Activated CD8-positive, alpha-beta T cell treated with anti-CD3 and anti-CD28 coated beads, Interleukin-2, amount 10 ng/mL, durations not matched to agents 7 days and 5 days (primary cell): Measurements from ENCODE around the gene OSBPL10. TPM values are rescaled to one million over a fixed set of nuclear protein-coding genes. Genes with fewer than 3 reads are reported as not detected.
"Not testable (repeated sequence)": the region's sequence is repeated elsewhere in the genome, so short reads cannot be mapped to it uniquely, and the experiment has no call there.

Experiments used
- ATAC-seq: fragments of 150-1000 bp; cut with Tn5 transposase; one replicate; pipeline ENCODE4 v1.10.0; 2021; ENCODE audit warnings: moderate library complexity
- CTCF ChIA-PET: fragments of 350-600 bp; sonication (Branson Sonifier 250); formaldehyde crosslinking; loops from one replicate; lab custom pipeline; 2021; ENCODE audit warnings: antibody characterized with exemption; lab: Charles Lee
- POLR2A ChIA-PET: fragments of 350-600 bp; sonication (Branson Sonifier 250); formaldehyde crosslinking; loops from one replicate; lab custom pipeline; 2021; ENCODE audit warnings: antibody characterized with exemption; lab: Charles Lee
- DNase-seq: peaks from one replicate; pipeline ENCODE4 v3.0.0-alpha.2; 2020
- H3K27ac Mint-ChIP-seq: one replicate; pipeline ENCODE4 v1.8.0; 2021; ENCODE audit warnings: mild to moderate bottlenecking, mixed read lengths
- H3K27me3 Mint-ChIP-seq: one replicate; pipeline ENCODE4 v1.8.0; 2021; ENCODE audit warnings: low read depth, mixed read lengths
- H3K36me3 Mint-ChIP-seq: one replicate; pipeline ENCODE4 v1.8.0; 2021; ENCODE audit warnings: low read depth, mixed read lengths
- H3K4me1 Mint-ChIP-seq: one replicate; pipeline ENCODE4 v1.8.0; 2021; ENCODE audit warnings: low read depth, mixed read lengths
- H3K4me3 Mint-ChIP-seq: one replicate; pipeline ENCODE4 v1.8.0; 2021; ENCODE audit warnings: mild to moderate bottlenecking, mixed read lengths
- H3K9me3 Mint-ChIP-seq: one replicate; pipeline ENCODE4 v1.8.0; 2022; ENCODE audit warnings: mixed read lengths; ENCODE audit not compliant: insufficient read depth
- total RNA-seq, 2 experiments: library from RNA; stranded (reverse); gene quantifications; one replicate each; pipeline ENCODE4 v1.2.3, GENCODE V29; 2021

OSBPL10 gene
- total RNA-seq, 2 experiments from 2014 or later, result 0.05 to 0.53 TPM

GRCh38 chr3:31693346-31693745 lies 287.7 kb downstream of the OSBPL10 start:
- CTCF ChIA-PET, result no interaction called here
- H3K4me3 Mint-ChIP-seq, result no peak overlapping the region
- ATAC-seq (no peak), DNase-seq (no peak)
- POLR2A ChIA-PET, result no interaction called here
- no peaks in the 10 kb centered on the region for H3K27me3 Mint-ChIP-seq
- H3K27ac Mint-ChIP-seq, result no peak overlapping the region
- no peaks in the 10 kb centered on the region for H3K4me1 Mint-ChIP-seq
- no peaks in the 10 kb centered on the region for H3K36me3 Mint-ChIP-seq
- peaks cover 4% of the 10 kb centered on the region for H3K9me3 Mint-ChIP-seq

- no peak overlapping the region for H3K4me3 Mint-ChIP-seq
- DNase-seq (no peak), ATAC-seq (no peak)
- H3K4me1 Mint-ChIP-seq, result no peaks in the 10 kb centered on the region
- H3K36me3 Mint-ChIP-seq, result no peaks in the 10 kb centered on the region
- POLR2A ChIA-PET, result no interaction called here
- H3K27me3 Mint-ChIP-seq, result no peaks in the 10 kb centered on the region
- peaks cover 4% of the 10 kb centered on the region for H3K9me3 Mint-ChIP-seq
- CTCF ChIA-PET, result no interaction called here
- H3K27ac Mint-ChIP-seq, result no peak overlapping the region
These were observed 288.3 kb downstream of the OSBPL10 start for GRCh38 chr3:31692751-31693150.

- Mint-ChIP-seq H3K36me3 (no peaks in the 10 kb centered on the region), H3K4me3 (no peak overlapping the region), H3K27ac (no peak overlapping the region), H3K27me3 (no peaks in the 10 kb centered on the region), H3K4me1 (no peaks in the 10 kb centered on the region), H3K9me3 (peaks cover 4% of the 10 kb centered on the region)
- DNase-seq (no peak), ATAC-seq (no peak)
- ChIA-PET CTCF (interaction anchor here (1.0 kb wide), 1 partner anchor 76 kb away, joined by 3 read pairs; no protein-coding TSS in a partner anchor), POLR2A (no interaction called here)
These were observed 290.3 kb downstream of the OSBPL10 start for GRCh38 chr3:31690771-31691170.

- H3K4me3 Mint-ChIP-seq, H3K27ac Mint-ChIP-seq, H3K4me1 Mint-ChIP-seq, DNase-seq, H3K9me3 Mint-ChIP-seq, H3K27me3 Mint-ChIP-seq, ATAC-seq, POLR2A ChIA-PET, H3K36me3 Mint-ChIP-seq: not testable (repeated sequence)
- CTCF ChIA-PET, result interaction anchor here (1.0 kb wide), 1 partner anchor 77 kb away, joined by 3 read pairs; no protein-coding TSS in a partner anchor
These were observed 291.5 kb downstream of the OSBPL10 start for GRCh38 chr3:31689523-31689922.

GRCh38 chr3:31688984-31689383 lies 292.1 kb downstream of the OSBPL10 start:
- Mint-ChIP-seq H3K4me3 (no peak overlapping the region), H3K27me3 (no peaks in the 10 kb centered on the region), H3K36me3 (no peaks in the 10 kb centered on the region), H3K9me3 (peaks cover 4% of the 10 kb centered on the region), H3K4me1 (no peaks in the 10 kb centered on the region), H3K27ac (no peak overlapping the region)
- ChIA-PET POLR2A (no interaction called here), CTCF (no interaction called here)
- ATAC-seq (no peak), DNase-seq (no peak)

GRCh38 chr3:31687020-31687802 lies 293.9 kb downstream of the OSBPL10 start:
- H3K4me3 Mint-ChIP-seq, result no peak overlapping the region
- DNase-seq (no peak), ATAC-seq (no peak)
- H3K27me3 Mint-ChIP-seq, result no peaks in the 10 kb centered on the region
- H3K4me1 Mint-ChIP-seq, result no peaks in the 10 kb centered on the region
- ChIA-PET POLR2A (interaction anchor here (0.6 kb wide), 2 partner anchors 154 to 266 kb away, joined by 3 read pairs; no protein-coding TSS in a partner anchor), CTCF (no interaction called here)
- no peak overlapping the region for H3K27ac Mint-ChIP-seq
- peaks cover 4% of the 10 kb centered on the region for H3K9me3 Mint-ChIP-seq
- no peaks in the 10 kb centered on the region for H3K36me3 Mint-ChIP-seq

- ChIA-PET POLR2A (no interaction called here), CTCF (no interaction called here)
- H3K4me3 Mint-ChIP-seq, result no peak overlapping the region
- no peaks in the 10 kb centered on the region for H3K9me3 Mint-ChIP-seq
- H3K4me1 Mint-ChIP-seq, result no peaks in the 10 kb centered on the region
- ATAC-seq, result no peak
- H3K27me3 Mint-ChIP-seq, result no peaks in the 10 kb centered on the region
- no peak overlapping the region for H3K27ac Mint-ChIP-seq
- no peaks in the 10 kb centered on the region for H3K36me3 Mint-ChIP-seq
- no peak for DNase-seq
These were observed 300.8 kb downstream of the OSBPL10 start for GRCh38 chr3:31680072-31680870.

- H3K27ac Mint-ChIP-seq, result no peak overlapping the region
- H3K27me3 Mint-ChIP-seq, result peaks cover 2% of the 10 kb centered on the region
- ChIA-PET POLR2A (no interaction called here), CTCF (interaction anchor here (0.8 kb wide), 1 partner anchor 19 kb away, joined by 3 read pairs; no protein-coding TSS in a partner anchor)
- no peak for DNase-seq
- no peak overlapping the region for H3K4me3 Mint-ChIP-seq
- no peaks in the 10 kb centered on the region for H3K4me1 Mint-ChIP-seq
- H3K36me3 Mint-ChIP-seq, result no peaks in the 10 kb centered on the region
- ATAC-seq, result no peak
- H3K9me3 Mint-ChIP-seq, result no peaks in the 10 kb centered on the region
These were observed 304.5 kb downstream of the OSBPL10 start for GRCh38 chr3:31676556-31676955.

- Mint-ChIP-seq H3K36me3 (no peaks in the 10 kb centered on the region), H3K9me3 (no peaks in the 10 kb centered on the region), H3K27me3 (peaks cover 2% of the 10 kb centered on the region), H3K4me1 (no peaks in the 10 kb centered on the region), H3K27ac (no peak overlapping the region), H3K4me3 (no peak overlapping the region)
- ChIA-PET POLR2A (no interaction called here), CTCF (no interaction called here)
- DNase-seq (no peak), ATAC-seq (no peak)
These were observed 307.1 kb downstream of the OSBPL10 start for GRCh38 chr3:31673950-31674349.

- POLR2A ChIA-PET, result no interaction called here
- no peak overlapping the region for H3K4me3 Mint-ChIP-seq
- H3K36me3 Mint-ChIP-seq, result no peaks in the 10 kb centered on the region
- CTCF ChIA-PET, result no interaction called here
- H3K27me3 Mint-ChIP-seq, result peaks cover 2% of the 10 kb centered on the region
- peaks cover 4% of the 10 kb centered on the region for H3K9me3 Mint-ChIP-seq
- H3K27ac Mint-ChIP-seq, result no peak overlapping the region
- ATAC-seq, result no peak
- no peak for DNase-seq
- H3K4me1 Mint-ChIP-seq, result no peaks in the 10 kb centered on the region
These were observed 309.1 kb downstream of the OSBPL10 start for GRCh38 chr3:31671976-31672375.

GRCh38 chr3:31671451-31671850 lies 309.6 kb downstream of the OSBPL10 start:
- no peaks in the 10 kb centered on the region for H3K4me1 Mint-ChIP-seq
- H3K9me3 Mint-ChIP-seq, result peaks cover 4% of the 10 kb centered on the region
- no peak overlapping the region for H3K4me3 Mint-ChIP-seq
- H3K27me3 Mint-ChIP-seq, result peaks cover 2% of the 10 kb centered on the region
- no peak for ATAC-seq
- no peak overlapping the region for H3K27ac Mint-ChIP-seq
- no peak for DNase-seq
- ChIA-PET CTCF (no interaction called here), POLR2A (no interaction called here)
- H3K36me3 Mint-ChIP-seq, result no peaks in the 10 kb centered on the region

- H3K27me3 Mint-ChIP-seq, result peaks cover 2% of the 10 kb centered on the region
- ATAC-seq (no peak), DNase-seq (no peak)
- CTCF ChIA-PET, result interaction anchor here (0.6 kb wide), 1 partner anchor 105 kb away, joined by 3 read pairs; no protein-coding TSS in a partner anchor
- no peaks in the 10 kb centered on the region for H3K36me3 Mint-ChIP-seq
- H3K27ac Mint-ChIP-seq, result no peak overlapping the region
- no peaks in the 10 kb centered on the region for H3K4me1 Mint-ChIP-seq
- H3K9me3 Mint-ChIP-seq, result peaks cover 4% of the 10 kb centered on the region
- no peak overlapping the region for H3K4me3 Mint-ChIP-seq
- POLR2A ChIA-PET, result no interaction called here
These were observed 310.3 kb downstream of the OSBPL10 start for GRCh38 chr3:31670722-31671121.
